HuH-7.5 (cell line): ENCODE data around the gene METTL6.
"Not testable (repeated sequence)": the region's sequence is repeated elsewhere in the genome, so short reads cannot be mapped to it uniquely, and the experiment has no call there.

Experiments used
- DNase-seq: peaks from one replicate; pipeline ENCODE4 v3.0.0; 2011; ENCODE audit warnings: low spot score

METTL6 gene

DNA sequence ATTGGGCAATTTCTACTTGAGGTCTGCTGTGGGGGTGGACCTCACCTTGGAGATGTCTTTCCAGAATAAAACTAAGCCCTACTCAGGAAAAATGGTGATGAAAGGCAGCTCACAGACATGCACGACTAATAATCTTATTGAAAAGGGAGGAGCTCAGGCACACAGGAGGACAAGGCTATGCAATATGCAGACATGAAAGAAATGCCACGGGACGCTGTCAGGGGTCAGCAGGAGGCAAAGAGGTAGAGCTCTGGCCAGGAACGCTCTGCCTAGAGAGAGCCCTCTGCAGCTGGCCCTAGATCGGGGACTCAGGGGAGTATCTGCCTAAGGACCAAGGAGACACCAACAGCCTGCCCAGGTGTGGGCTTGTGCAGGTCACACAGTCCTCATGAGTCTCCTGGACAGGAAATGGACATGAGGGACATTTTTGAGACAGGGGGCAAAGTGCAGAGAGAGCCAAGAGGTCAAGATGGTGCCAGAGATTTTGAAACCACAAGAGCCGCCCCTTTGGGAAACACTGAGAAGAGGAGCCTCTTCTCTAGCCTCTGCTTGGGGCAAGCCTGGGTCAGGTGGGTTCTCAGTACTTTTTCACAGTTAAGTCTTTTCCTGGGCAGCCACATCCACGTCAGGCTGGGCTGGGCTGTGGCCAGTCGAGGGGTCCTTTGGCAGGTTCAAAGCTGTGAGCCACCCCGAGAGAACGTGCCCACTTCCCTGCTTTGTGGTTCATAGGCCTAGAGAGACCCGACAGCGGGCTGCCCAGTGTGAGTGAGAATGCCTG lies 23.3 kb upstream of the METTL6 start:
- DNase-seq = no peak

DNA sequence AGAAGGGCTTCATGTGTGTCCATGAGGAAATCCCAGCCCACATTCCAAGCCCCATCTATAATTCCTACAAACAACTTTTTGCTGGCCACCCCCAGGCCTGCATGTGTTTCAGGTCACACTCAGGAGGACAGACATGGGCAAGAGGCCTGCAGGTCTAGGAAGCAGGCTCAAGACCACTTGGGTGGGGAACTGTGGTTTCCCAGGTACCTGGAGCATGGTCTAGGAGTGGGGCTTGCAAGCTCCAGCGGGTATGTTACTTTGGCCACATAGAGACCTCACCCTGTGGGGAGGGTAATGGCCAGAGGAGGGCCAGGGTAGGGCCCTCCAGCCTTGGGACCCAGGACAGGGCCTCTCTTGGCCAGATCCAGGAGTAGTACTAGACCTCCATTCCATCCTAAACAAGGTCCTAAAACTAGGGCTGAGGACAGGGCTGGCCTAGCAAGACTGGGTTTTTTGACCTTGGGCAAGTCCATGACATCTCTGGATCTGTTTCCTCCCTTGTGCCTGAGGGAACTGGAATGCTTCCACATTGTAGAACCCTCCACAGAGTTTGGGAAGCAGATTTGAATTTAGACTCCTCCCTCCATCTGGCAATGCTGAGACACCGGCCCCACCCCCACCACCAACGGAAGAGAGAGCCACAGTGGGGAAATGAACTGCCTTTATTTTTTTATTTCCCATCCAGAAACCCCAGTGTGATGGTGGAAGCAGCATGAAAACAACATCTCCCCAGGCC lies 22.3 kb upstream of the METTL6 start:
- DNase-seq = no peak

DNA sequence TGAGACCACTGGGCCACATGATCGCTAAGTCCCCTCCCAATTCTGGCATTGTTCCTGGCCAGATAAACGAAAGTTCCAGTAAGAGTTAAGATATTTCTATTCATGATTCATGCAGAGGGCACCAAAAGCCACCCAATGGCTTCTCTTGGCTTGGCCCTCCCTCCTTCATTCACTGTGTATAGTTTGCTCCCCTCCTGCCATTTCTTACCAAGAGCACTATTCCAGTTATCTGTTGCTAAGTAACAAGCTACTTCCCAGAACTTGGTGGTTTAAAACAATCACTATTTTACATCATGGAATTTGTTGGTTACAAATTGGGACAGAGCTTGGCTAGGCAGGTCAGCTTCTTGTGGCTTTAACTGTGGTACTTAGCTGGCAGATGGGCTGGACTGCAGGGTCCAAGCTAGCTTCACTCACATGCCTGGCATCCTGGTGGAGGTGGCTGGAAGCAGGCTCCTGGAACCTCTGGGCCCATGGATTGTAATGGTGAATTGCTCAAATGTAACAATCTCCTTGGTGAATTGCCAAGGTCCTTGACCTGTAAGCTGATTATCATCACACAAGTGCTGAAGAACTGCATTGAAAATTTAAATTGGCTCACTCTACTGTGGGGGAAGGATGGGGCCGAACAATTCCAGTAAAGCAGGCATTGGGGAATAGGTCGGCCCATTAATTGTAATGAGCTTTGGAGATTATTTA lies 16.6 kb upstream of the METTL6 start:
- no peak for DNase-seq

- DNase-seq = no peak
These were observed 13.5 kb upstream of the METTL6 start for GRCh38 chr3:15440891-15441290.

DNA sequence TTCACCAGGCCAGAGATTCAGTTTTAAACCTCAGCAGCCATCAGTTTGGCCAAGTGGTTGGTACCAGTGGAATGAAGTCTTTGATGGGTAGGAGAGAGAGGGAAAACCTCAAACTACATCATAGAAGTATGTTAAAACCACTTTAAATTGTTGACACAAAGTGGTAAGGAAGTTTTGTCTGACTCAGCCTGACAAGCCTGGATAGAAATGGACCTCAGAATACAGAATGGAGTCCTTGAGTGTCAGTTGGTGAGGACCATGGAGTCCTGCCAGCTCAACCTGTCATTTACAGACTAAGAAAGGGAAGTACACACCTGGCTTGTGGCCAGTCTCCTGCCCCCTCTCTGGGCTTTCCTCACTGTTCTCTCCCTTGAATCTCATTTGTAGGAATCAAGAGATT lies 12.1 kb upstream of the METTL6 start:
- no peak for DNase-seq

GRCh38 chr3:15438983-15439382 lies 11.6 kb upstream of the METTL6 start:
- no peak for DNase-seq

- no peak for DNase-seq
These were observed 8.9 kb upstream of the METTL6 start for GRCh38 chr3:15436246-15436645.

GRCh38 chr3:15434756-15435155 lies 7.4 kb upstream of the METTL6 start:
- DNase-seq = no peak

- DNase-seq = no peak
These were observed 6.2 kb upstream of the METTL6 start for GRCh38 chr3:15433531-15433930.

- DNase-seq = no peak
These were observed 4.0 kb upstream of the METTL6 start for GRCh38 chr3:15431256-15431837.

DNA sequence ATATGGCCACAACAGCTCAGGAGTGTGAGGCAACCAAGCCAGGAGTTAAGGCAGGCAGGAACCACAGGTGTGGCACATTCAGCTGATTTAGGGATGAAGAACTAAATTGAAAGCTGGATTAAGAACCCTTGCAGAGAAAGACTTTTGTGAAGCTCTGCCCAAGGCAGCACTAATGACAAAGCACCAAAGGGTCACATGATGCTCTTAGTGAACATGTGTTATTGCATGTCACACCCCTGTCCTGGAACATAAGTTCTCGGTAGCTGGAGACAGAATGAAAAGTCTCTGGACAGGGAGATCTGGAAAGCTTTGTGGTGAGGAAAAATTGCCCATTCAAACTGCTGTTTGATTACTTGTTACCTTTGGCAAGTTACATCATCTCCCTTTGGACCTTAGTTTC lies 3.3 kb upstream of the METTL6 start:
- DNase-seq = no peak

DNA sequence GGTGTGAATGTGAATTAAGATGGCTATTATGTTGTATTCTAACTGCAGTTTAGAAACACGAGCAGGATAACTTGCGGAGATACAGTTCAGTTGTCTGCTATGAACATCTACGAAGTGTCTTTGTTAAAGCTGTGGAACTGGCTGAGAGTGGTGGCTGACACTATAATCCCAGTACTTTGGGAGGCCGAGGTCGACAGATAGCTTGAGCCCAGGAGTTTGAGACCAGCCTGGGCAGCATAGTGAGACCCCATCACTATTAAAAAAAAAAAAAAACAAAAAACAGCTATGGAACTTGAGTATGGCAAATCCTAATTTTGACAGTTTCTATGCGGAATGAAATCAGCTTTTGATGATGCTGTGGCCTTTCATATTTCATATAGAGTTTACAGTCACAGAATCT lies 1.7 kb upstream of the METTL6 start:
- DNase-seq = no peak

DNA sequence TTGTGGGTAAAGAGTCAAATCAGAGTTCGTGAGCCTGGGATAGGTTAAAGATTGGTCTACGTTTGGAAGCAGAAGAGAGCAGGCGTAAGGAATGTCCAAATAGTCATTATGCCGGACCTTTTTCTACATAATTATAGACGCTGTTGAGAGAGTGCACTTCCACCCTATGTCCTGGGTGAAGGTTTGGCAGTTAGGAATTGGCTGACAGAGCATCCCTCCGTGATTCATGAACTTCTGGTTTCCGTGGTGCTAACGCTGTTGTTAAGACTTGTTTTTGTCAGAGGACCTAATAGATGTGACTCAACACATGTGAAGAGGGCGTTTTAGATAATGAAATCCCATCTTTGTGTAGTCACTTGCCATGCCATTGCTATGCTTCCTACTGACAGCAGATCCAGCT lies 1.2 kb upstream of the METTL6 start:
- no peak for DNase-seq

- DNase-seq = peak; percentile 21
These were observed 637 bp upstream of the METTL6 start for GRCh38 chr3:15427981-15428380.

DNA sequence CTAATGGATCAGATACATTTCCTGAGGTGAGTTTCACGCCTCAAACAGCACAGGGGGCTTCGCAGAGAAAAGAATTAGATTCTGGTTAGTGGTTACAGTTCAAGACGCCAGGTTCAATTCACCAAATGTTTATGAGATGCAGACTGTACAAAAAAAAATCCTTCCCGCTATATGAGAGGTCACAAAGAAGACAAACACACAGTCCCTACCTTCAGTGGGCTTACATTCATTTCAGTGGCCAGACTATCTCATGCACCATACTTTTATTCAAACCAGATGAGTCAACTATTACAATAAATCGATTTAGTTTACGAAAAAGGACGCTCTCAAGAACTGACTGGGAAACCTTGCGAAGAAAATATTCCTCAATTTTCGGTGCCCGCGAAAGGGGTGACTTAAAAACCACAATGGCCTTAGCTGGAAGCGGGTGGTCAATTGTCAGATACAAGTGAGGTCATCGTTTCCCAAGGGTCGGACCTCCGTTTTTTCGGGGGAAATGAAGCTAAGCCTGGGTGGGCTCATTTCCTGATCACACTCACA lies 695 bp downstream of the METTL6 start:
- DNase-seq = no peak

DNA sequence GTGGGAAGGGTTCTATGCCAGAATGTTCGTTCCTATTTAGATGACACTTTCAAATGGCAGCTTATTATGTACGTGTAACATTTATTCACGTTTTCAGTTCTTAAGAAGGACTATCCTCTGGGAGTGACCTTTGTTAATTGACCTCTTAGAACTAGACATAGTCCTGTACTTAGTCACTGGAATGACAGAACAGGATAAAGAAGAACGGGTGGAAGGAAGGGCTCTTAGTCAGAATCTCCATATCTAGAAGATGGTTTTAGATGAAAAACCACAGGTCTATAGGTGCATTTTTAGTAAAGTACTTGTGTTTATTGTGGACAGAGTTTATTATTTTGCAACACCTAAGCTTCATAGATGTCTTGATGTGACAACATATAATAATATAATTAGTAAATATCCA lies 6.5 kb downstream of the METTL6 start:
- no peak for DNase-seq

GRCh38 chr3:15410966-15411365 lies 16.4 kb downstream of the METTL6 start:
- not testable (repeated sequence) for DNase-seq

DNA sequence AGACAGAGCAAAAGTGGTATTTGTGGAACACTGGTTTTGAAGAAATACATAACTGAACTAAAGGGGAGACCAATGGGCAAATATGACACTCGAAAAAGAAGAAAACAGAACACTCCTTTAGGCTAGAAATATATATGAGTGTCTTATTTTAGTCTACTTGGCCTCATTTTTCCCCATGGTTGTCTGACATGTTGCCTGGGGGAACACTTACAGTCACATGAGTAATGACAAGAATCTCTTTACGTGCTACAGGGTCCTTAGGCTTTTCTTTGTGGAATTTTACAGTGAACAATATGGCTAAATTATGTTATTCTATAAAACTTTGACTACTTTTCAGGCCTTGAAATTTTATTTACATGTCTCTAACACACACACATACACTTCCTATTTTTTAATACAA lies 17.6 kb downstream of the METTL6 start:
- no peak for DNase-seq

GRCh38 chr3:15409239-15409638 lies 18.1 kb downstream of the METTL6 start:
- no peak for DNase-seq

DNA sequence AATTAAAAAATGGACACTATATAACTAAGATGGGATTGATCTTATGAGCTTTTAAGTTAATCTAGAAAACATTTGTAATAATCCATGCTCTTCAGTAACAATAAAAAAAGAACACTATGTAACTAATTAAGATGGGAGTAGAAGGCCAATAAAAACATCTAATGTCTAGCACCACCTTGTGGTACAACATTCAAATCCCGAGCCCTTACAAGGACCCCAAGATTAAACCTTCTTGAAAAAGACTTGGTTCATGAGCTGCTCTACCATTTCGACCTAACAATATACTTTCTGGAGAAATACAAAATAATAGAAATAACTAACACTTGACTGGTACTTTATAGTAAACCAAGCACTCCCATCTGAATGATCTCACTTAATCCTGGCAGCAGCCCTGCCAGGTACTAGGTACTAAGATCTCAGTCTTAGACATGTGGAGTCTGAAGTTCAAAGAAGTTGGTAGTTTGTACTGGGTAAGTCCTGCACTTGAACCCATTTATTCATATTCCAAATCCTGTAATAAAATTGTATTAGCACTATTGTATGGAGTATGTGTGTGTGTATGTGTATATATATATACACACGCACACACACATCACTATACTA lies 21.8 kb downstream of the METTL6 start:
- DNase-seq = peak; percentile 49

DNA sequence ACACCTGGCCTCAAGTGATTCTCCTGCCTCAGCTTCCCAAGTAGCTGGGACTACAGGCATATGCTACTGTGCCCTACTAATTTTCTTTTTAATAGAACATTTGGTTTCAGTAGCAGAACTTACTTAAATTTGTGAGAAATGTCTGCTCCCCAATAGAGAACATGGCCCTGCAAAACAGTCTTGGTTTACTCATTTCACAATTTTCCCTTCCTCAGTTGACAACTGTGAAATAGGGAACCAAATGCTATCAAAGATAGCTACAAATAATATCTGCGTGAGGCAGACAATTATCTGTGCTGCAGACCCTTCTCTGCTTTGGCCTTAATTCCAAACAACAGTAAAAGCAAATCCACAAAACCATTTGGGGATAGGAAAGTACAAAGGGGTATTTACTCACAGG lies 22.6 kb downstream of the METTL6 start:
- DNase-seq = no peak

- no peak for DNase-seq
These were observed 23.4 kb downstream of the METTL6 start for GRCh38 chr3:15403965-15404364.
